Suppressor macrophage treated with lipopolysaccharide for 4 hours (primary cell): Measurements from ENCODE around the gene MAP3K5.

Experiments
- DNase-seq: peaks from one replicate; pipeline ENCODE4 v3.0.0-alpha.2; 2020

MAP3K5 gene

DNA sequence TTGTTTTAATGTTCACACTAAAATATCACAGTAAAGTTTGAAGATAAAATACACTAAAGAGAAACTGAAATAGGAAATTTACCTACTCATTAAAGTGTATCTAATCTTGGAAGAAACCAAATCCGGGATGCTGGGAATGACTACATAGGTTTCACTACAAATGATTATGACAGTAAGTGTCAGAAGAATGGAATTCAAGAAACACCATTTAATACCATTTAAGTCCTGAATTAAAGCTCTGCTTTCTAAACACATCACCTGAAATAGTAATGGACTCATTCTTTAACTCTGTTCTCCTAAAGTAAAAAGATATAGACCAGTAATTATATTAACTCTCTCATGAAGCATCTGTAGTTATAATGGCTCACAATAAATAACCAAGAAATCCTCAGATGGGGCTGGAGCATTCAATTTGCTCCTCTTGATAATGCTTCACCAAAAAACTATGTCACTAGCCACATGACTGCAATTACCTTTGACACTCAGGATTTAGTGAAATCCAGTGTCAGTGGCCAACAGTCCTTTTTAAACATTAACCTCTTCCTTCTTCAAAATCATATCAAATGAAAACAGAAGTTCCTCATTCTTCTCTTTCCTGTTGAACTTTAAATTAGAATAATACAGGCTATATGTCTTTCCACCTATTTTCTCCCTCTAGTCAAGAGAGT is 283.4 kb downstream of the MAP3K5 start:
- DNase-seq: no peak
